Measurements from ENCODE around the gene HNRNPA1L2.
"Not testable (repeated sequence)": the region's sequence is repeated elsewhere in the genome, so short reads cannot be mapped to it uniquely, and the experiment has no call there.

HNRNPA1L2 gene

DNA sequence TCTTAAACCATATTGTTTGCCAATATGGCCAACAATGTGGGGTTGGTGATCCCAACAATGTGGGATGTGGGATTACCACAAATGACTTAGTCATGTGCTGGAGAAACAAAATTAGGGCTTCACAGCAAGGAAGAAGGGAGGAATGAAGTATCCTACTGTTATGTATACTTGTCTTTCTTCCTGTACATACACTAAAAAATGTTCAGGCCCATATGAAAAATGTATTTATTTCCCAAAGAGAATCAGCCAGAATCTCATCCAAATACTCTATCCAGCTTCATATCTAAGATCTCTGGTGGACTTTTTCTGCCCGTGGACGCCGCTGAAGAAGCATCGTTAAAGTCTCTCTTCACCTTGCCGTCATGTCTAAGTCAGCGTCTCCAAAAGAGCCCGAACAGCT is at the start of gene HNRNPA1L2:
HNRNPA1L2 (plus strand) TSS at position 301 of the 400 bp plus-strand sequence; CDS start at position 363, 62 bp downstream.
- H3K36me3 ChIP-seq (ENCODE audit: insufficient read depth, low read length), result peaks cover 39% of the 10 kb centered on the region
- no peak within 1 kb of the TSS for H3K4me3 ChIP-seq (ENCODE audit: low read length)
- H3K9me3 ChIP-seq (ENCODE audit: low read length), result no peaks in the 10 kb centered on the region
- no peaks in the 10 kb centered on the region for H3K4me1 ChIP-seq (ENCODE audit: insufficient read depth, low read length)
- H3K27me3 ChIP-seq (ENCODE audit: insufficient read depth, low read length), result no peaks in the 10 kb centered on the region
- no peak within 1 kb of the TSS for H2AFZ ChIP-seq (ENCODE audit: low read depth, low read length)

DNA sequence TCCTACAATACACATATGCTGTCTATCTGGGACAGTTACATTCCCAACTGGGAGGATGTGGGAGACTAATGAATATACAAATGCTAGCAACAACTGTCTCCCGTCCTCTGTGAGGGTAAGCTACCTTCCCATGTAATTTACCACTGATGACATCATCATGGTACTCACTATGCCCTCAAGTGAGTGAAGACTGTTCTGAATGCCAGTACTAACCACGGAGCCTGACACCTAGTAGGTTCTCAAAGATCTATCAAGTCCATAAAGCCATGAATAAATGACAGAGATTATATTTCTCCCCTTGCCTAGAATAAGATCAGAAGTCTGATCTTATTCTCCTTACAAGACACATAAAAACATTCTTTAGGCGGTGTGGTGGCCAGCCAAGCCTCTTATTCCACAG is 49.1 kb upstream of the HNRNPA1L2 start:
- not testable (repeated sequence) for H3K9me3 ChIP-seq (ENCODE audit: low read length); H3K36me3 ChIP-seq (ENCODE audit: insufficient read depth, low read length); H3K4me1 ChIP-seq (ENCODE audit: insufficient read depth, low read length); H3K27me3 ChIP-seq (ENCODE audit: insufficient read depth, low read length); H3K4me3 ChIP-seq (ENCODE audit: low read length); H2AFZ ChIP-seq (ENCODE audit: low read depth, low read length)

DNA sequence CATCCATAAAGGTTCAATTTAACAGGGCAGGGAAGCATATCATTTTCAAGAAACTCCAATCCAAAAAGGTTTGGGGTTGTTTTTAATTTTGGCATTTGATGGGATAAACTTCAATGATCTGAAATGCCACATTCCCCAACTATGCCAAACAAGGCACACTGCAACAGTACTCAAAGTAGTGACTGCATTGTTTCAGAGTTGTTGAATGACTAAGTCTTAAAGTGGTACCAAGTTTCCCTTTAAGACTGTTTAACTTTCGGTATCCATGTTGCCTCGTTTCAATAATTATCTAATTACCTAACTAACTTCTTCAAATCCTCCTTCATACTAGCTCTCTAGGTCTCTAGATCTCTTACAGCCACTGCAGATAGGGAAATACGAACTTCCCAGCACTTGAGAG is 48.4 kb upstream of the HNRNPA1L2 start:
- H3K9me3 ChIP-seq (ENCODE audit: low read length); H3K4me3 ChIP-seq (ENCODE audit: low read length); H3K4me1 ChIP-seq (ENCODE audit: insufficient read depth, low read length); H3K36me3 ChIP-seq (ENCODE audit: insufficient read depth, low read length); H3K27me3 ChIP-seq (ENCODE audit: insufficient read depth, low read length); H2AFZ ChIP-seq (ENCODE audit: low read depth, low read length): not testable (repeated sequence)

DNA sequence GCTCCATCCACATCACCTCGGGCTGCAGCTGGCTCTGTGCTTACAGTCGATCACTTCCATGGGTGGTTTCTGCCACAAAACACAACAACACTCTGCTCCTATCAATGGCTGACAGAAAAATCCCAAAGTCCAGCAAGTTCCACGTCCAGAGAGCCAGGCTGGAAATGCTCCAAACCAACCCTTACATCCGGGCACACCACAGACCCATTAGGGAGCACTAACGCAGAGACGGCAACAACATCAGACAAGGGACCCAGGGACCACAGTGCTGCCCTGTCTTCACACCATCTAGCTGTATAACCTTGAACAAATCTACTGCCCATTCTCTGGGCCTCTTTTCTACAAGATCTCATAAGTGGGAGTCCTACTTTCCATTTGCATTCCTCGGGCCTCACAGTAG is 47.9 kb upstream of the HNRNPA1L2 start:
- H3K27me3 ChIP-seq (ENCODE audit: insufficient read depth, low read length); H3K4me1 ChIP-seq (ENCODE audit: insufficient read depth, low read length); H3K36me3 ChIP-seq (ENCODE audit: insufficient read depth, low read length); H3K9me3 ChIP-seq (ENCODE audit: low read length); H3K4me3 ChIP-seq (ENCODE audit: low read length); H2AFZ ChIP-seq (ENCODE audit: low read depth, low read length): not testable (repeated sequence)

DNA sequence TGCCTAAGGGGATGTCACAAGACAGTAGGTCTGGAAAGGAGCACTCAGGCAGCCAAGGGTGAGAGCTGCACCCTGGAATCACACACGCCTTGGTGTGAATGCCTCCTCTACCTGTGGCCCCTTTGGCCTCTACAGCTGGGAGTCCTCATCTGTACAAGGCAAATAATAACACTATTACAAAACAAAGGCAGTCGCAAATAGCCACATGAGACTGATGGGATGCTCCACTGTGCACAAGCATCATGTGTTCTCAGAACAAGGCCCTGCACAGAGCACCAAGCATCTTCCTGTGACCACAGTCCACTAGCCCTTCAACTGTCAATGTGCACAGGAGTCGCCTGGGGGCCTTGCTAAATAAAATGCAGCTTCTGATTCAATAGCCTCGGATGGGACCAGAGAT is 44.6 kb upstream of the HNRNPA1L2 start:
- H2AFZ ChIP-seq (ENCODE audit: low read depth, low read length), result no peak overlapping the region
- H3K36me3 ChIP-seq (ENCODE audit: insufficient read depth, low read length), result no peaks in the 10 kb centered on the region
- H3K4me1 ChIP-seq (ENCODE audit: insufficient read depth, low read length), result no peaks in the 10 kb centered on the region
- H3K9me3 ChIP-seq (ENCODE audit: low read length), result no peaks in the 10 kb centered on the region
- no peaks in the 10 kb centered on the region for H3K27me3 ChIP-seq (ENCODE audit: insufficient read depth, low read length)
- H3K4me3 ChIP-seq (ENCODE audit: low read length), result no peak overlapping the region

DNA sequence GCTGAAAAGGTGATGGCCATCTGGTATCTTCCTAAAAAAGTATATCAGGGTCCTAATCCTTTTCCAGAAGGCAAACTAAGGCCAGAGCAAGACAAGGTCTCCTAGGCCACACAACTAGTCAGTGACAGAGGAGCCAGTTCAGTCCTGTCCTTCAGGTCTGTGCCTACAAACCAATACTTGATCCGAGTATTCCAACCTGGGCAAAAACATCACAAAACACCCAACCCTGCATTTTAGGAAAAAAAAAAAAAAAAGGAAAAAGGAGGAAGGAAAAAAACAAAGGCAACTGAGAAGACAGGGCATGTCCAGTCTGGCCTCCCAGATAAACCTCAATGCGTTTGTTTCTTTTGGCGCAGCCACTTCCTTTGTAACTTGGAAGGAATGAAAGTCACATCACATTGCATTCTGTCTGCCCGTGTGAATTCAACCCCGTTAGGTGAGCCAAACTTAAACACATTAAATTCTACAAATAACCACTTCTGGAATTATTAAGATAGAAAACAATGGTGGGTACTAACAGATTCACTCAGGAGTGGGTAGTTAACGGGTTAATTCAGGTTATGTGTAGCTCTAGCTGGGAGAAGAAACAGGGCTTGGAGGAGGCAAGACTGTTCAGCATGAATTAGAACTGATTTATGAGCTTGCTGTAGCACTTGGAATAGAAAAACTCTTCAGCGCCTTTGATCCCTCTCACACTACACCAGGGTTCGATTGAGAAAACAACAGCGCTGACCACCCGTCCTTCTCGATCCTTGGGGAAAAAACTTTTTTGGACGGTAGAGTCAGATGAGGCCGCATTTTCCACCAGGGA is 43.0 kb upstream of the HNRNPA1L2 start:
- Histone ChIP-seq H3K27me3 (ENCODE audit: insufficient read depth, low read length) (no peaks in the 10 kb centered on the region), H3K36me3 (ENCODE audit: insufficient read depth, low read length) (no peaks in the 10 kb centered on the region), H3K4me1 (ENCODE audit: insufficient read depth, low read length) (no peaks in the 10 kb centered on the region), H3K9me3 (ENCODE audit: low read length) (no peaks in the 10 kb centered on the region), H3K4me3 (ENCODE audit: low read length) (peak overlapping the region; percentile 54), H2AFZ (ENCODE audit: low read depth, low read length) (peak overlapping the region; percentile 32)

DNA sequence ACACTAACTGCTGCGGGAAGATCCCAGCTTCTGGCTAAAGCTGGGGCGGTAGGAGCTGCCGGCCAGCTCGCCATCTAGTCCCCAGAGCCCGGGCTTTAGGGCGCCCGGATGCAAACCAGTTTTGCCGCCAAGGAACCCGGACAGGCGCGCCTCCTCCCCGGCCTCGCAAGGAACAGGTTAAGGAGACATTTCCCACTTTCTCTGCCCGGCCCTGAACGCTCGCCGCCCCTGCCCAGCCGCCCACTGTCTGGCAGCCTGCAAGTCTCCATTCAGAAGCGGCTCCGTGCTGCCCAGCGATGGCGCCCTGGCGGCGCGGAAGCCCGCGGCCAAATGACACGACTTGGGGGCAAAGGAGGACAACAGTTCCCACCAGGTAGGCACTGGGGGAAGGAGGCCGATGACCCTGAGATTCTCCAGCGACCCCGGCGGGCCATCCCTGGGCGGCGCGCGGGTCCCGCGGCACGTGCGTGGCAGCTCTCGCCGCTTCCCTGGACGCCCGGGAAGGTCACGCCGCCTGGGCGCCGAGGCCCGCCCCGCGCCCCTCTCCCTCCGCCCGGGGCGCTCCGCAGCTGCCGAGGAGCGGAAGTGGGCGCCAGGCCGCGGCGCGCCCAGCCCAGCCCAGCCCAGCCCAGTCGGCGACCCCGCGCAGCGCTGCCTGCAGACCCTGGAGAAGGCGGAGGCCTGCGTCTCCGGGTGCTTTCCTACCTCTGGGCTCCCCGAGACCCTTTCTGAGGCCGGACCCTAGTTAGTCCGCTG is 42.2 kb upstream of the HNRNPA1L2 start:
- Histone ChIP-seq H3K4me3 (ENCODE audit: low read length) (peak overlapping the region; percentile 54), H3K27me3 (ENCODE audit: insufficient read depth, low read length) (no peaks in the 10 kb centered on the region), H3K36me3 (ENCODE audit: insufficient read depth, low read length) (no peaks in the 10 kb centered on the region)

DNA sequence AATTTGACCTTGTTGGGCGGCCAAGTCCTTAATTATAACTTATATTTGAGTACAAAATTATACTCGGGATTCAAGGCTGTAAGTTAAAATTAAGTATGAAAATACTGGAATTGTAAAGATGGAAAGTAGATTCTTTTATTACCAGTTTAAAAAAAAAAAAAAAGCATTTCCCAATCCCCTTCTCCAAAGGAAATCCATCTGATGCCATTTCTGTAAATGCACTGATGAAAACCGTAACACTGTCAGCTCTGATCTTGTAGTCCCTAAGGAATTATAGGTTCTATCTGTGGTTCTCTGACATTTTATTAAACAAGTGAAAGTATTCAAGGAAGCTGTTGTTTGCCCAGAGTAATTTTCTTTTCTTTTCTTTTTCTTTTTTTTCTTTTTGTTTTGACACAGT is 41.6 kb upstream of the HNRNPA1L2 start:
- Histone ChIP-seq H3K9me3 (ENCODE audit: low read length) (no peaks in the 10 kb centered on the region), H3K27me3 (ENCODE audit: insufficient read depth, low read length) (no peaks in the 10 kb centered on the region), H2AFZ (ENCODE audit: low read depth, low read length) (peak overlapping the region; percentile 32), H3K36me3 (ENCODE audit: insufficient read depth, low read length) (no peaks in the 10 kb centered on the region), H3K4me3 (ENCODE audit: low read length) (peak overlapping the region; percentile 54), H3K4me1 (ENCODE audit: insufficient read depth, low read length) (no peaks in the 10 kb centered on the region)

More for the DNA sequence above, 42.2 kb upstream of the HNRNPA1L2 start:
- H2AFZ ChIP-seq (ENCODE audit: low read depth, low read length), result peak overlapping the region; percentile 32
- H3K9me3 ChIP-seq (ENCODE audit: low read length), result no peaks in the 10 kb centered on the region
- H3K4me1 ChIP-seq (ENCODE audit: insufficient read depth, low read length), result no peaks in the 10 kb centered on the region

DNA sequence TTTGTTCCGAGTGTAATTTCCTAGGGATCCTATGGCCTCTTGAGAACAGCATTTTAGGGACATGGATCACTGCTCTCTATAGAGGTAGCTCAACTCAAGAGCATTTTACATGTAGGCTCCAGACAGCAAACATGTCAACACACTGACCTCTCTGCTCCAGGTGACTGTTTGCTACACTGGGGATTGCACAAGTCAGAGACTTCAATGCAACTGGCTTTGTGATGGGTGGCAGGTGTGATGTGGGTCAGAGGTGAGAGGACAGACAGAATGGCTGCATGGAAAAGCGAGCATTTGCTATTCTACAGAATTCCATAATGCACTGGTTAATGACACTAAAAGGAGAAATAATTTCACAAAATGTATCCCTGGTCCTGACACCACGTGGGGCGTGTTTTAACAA is 38.9 kb upstream of the HNRNPA1L2 start:
- not testable (repeated sequence) for H3K27me3 ChIP-seq (ENCODE audit: insufficient read depth, low read length); H2AFZ ChIP-seq (ENCODE audit: low read depth, low read length); H3K4me1 ChIP-seq (ENCODE audit: insufficient read depth, low read length); H3K4me3 ChIP-seq (ENCODE audit: low read length); H3K9me3 ChIP-seq (ENCODE audit: low read length); H3K36me3 ChIP-seq (ENCODE audit: insufficient read depth, low read length)

DNA sequence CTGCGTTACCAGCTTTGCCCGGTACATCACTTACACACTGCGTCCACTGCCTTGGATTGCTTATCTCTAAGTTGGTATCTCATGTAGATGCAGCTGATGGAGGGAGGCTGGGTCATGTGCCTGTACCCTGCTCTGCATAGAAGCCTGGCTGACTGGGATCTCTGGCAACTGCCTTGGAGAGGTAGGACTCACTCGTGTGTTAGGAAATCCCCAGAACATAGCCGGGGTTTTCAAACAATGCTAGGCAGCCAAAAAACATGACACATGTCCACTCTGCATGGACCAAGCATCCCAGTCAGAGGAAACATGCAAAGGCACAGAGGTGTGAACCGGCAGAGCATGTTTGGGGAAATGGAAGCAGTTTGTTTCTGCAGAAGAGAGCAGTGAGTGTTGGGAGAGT is 36.1 kb upstream of the HNRNPA1L2 start:
- not testable (repeated sequence) for H3K4me3 ChIP-seq (ENCODE audit: low read length)

DNA sequence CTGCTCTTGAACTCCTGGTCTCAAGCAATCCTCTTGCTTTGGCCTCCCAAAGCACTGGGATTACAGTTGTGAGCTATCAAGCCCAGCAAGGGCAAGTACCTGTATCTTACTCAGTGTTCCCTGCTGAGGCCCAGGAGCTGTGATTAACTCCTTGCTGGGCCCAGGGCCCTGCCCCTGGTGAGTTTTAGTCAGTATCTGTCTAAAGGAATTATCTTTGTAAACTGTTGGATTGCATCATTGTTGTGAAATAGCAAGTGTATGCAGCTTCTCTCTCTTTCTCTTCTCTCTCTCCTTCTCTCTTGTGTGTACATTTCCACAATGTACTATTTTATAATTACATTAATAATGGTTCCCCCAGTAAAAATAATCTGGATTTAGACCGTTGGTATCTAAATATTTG is 35.4 kb upstream of the HNRNPA1L2 start:
- not testable (repeated sequence) for H3K9me3 ChIP-seq (ENCODE audit: low read length)

More for the DNA sequence above, 36.1 kb upstream of the HNRNPA1L2 start:
- not testable (repeated sequence) for H3K27me3 ChIP-seq (ENCODE audit: insufficient read depth, low read length); H3K9me3 ChIP-seq (ENCODE audit: low read length); H3K36me3 ChIP-seq (ENCODE audit: insufficient read depth, low read length); H2AFZ ChIP-seq (ENCODE audit: low read depth, low read length); H3K4me1 ChIP-seq (ENCODE audit: insufficient read depth, low read length)

DNA sequence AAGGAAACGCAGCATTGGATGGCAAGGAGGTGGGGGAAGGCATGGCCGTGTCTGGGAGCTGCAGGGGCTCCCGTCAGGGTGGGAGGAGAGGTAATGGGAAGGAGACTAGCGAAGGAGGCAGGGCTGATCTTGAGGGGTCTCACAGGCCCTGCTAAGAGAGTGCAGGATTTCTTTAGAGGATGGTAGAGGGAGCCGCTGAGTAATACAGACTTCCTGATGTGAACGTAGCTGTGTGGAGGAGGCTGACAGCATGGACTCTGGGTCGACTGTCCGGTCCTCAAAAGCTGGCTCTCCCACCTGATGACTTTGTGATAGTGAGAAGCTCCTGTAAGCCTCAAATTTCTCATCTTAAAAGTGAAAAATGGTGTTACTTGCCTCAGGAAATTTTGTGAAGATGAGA is 34.0 kb upstream of the HNRNPA1L2 start:
- H2AFZ ChIP-seq (ENCODE audit: low read depth, low read length); H3K36me3 ChIP-seq (ENCODE audit: insufficient read depth, low read length); H3K9me3 ChIP-seq (ENCODE audit: low read length); H3K27me3 ChIP-seq (ENCODE audit: insufficient read depth, low read length); H3K4me3 ChIP-seq (ENCODE audit: low read length); H3K4me1 ChIP-seq (ENCODE audit: insufficient read depth, low read length): not testable (repeated sequence)

More for the DNA sequence above, 35.4 kb upstream of the HNRNPA1L2 start:
- not testable (repeated sequence) for H2AFZ ChIP-seq (ENCODE audit: low read depth, low read length); H3K4me1 ChIP-seq (ENCODE audit: insufficient read depth, low read length); H3K4me3 ChIP-seq (ENCODE audit: low read length); H3K36me3 ChIP-seq (ENCODE audit: insufficient read depth, low read length); H3K27me3 ChIP-seq (ENCODE audit: insufficient read depth, low read length)

DNA sequence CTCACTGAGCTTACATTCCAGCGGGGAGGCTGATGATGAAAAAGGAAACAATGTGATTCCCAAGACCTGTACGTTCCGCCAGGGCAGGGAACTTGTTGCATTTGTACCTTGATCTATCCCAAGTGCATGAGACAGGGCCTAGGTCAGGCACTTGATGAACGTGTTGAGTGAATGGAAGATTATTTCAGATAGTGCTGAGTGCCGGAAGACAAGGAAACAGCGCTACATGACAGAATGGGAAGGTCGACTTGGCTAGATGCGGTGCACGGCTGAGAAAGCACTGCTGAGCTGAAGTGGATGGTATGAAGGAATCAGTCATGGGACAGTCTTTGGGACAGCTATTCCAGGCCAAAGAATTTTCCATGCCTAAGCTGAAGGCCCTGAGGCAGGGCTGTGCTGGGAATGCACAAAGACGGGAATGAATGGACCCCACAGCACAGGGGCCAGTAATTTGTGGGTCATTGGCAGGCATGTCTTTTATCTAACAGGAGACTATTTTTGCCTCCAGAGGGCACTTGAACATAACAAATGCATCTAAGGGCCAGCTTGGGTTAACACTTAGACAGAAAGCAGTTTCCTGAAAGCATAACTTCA is 33.1 kb upstream of the HNRNPA1L2 start:
- H2AFZ ChIP-seq (ENCODE audit: low read depth, low read length); H3K9me3 ChIP-seq (ENCODE audit: low read length); H3K36me3 ChIP-seq (ENCODE audit: insufficient read depth, low read length); H3K27me3 ChIP-seq (ENCODE audit: insufficient read depth, low read length); H3K4me1 ChIP-seq (ENCODE audit: insufficient read depth, low read length); H3K4me3 ChIP-seq (ENCODE audit: low read length): not testable (repeated sequence)

Measured in neuron (in vitro differentiated cells).